Measurements from ENCODE around the gene EIF2A.
"Not testable (repeated sequence)": the region's sequence is repeated elsewhere in the genome, so short reads cannot be mapped to it uniquely, and the experiment has no call there.

EIF2A gene

DNA sequence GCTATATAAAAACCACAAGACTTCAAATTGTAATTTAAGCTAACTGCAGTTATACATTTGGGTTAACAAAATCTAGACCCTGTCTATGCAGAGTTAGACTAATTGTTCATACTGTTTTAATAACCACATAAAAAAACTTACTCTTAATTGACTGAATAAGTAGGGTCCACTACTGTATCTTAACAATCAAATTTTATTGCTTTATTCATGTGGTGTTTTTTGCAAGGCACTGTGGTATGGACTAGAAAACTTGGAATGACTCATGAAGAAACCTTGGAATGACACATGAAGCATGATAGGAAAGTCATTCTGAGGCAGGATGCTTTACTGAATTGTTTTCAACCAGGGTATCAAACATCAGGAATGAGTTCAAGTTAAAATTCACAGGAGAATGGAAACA lies 2.5 kb upstream of the EIF2A start:
- DNase-seq = no peak

GRCh38 chr3:150544726-150545125 lies 1.9 kb upstream of the EIF2A start:
- DNase-seq = no peak

DNA sequence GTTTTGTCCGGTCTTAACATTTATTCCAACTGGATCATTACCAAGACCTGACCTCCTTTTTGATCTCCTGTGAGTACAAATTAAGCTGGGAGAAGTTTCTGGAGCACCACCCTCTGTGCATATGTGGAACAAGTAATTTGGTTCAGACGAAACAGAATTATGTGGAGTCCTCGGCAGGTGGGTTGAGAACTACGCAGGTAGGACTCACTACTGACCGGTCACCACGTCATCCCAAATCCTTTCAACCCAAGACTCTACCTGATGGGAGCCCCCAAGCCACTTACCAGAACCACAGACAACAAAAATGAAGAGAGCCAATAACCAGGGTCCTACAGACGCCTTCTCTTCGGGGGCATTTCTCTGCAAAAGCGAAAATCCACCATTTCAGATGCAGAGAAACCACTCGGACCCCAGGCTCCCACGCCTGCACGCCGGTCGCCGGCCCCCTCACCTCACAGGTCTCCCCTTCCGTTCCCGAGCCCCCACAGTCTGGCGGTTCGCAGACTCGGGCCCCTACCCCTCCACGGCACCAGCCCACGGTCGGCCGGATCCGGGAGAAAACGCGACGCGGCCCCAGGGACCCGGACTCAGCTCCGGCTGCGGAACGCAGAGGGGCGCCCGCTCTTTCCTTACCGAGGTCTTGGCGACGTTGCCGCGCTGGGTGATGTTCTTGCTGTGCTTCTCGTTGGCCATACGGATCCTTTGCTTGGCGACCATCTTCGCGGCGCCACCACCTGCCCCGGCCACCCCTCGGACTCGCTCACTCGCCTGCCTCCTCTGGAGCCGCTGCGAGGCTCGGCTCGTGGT lies 965 bp upstream of the EIF2A start:
- peak; percentile 66 for DNase-seq

- no peak for DNase-seq
Measured at GRCh38 chr3:150547045-150547741, 606 bp downstream of the EIF2A start.

DNA sequence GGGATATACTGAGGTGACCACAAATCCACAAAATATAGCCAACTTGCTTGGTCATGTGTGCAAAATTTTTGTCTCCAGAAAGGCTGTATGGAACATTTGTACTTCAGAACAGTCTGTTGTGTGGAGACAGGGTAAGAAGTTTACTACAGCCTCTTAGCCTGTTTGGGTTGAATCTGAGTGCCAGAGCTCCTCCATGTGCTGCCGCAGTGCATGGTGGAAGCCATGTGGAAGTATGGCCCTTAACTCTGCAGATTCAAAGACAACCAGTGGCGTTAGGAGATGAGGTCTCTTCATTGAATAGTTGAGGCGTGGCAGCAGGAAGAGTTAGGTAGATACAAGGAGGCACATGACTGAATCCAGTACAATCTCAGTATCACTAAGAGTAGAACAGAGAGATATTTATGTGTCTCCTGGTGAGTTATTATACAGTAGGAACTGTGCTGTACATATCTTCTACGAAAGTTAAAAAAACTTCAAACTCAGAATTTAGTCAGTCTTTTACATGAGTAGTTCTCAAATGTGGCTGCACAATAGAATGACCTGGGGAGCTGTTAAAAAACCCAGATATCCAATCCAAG lies 9.4 kb downstream of the EIF2A start:
- DNase-seq = no peak

DNA sequence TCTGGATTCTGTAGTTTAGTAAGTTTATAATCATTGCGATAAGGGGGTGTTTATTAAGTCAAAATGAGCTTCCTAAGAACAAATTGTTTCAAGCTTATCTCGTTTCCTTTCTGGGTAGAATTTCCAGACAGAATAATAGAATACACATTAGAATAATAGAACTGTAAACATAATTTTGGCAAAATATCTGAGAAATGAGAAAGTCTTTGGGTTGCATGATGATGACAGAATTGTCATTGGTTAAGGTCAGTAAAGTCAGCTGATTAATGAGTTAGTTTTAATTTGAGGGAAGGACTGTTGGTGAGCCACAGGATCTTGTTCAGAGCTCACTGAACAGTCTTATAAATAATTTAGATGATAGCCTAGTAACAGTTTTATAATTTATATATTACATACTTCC lies 10.2 kb downstream of the EIF2A start:
- DNase-seq = no peak

GRCh38 chr3:150557725-150558124 lies 11.1 kb downstream of the EIF2A start:
- DNase-seq = no peak

DNA sequence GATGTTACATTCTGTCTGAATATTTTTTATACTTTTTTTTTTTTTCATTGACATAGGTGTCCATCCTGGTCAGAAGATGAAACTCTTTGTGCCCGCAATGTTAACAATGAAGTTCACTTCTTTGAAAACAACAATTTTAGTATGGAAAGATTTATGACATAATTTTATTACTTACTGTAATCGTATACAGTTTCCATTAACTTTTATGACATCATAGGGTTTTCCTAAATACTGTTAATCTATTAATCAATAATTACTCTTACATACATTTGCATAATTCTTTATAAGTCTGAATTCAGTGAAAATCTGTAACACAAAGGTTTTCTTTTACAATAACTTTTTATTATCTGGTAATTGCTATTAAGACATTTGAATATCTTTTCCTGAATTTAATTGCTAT lies 17.7 kb downstream of the EIF2A start:
- no peak for DNase-seq

- no peak for DNase-seq
Measured at GRCh38 chr3:150567328-150567727, 20.7 kb downstream of the EIF2A start.

DNA sequence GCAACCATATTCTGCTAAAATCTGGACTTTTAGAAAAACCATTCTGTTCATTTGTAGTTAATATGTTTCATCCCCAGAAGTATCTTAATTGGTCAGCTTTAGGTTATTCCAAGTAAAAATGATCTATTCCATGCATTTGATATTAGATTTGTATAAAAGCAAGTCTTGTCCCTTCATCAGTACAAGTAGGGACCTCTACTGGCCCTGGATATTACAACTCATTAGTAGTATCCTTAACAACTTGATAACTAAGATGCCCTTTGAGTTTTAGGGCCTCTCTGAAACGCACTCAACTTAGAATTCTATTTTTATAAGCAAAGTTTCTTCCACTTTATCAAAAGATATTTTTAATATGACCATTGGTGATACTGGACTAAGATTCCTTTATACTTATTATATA lies 31.3 kb downstream of the EIF2A start:
- DNase-seq = no peak

GRCh38 chr3:150581174-150581573 lies 34.6 kb downstream of the EIF2A start:
- no peak for DNase-seq

- DNase-seq = no peak
Measured at GRCh38 chr3:150582620-150583019, 36.0 kb downstream of the EIF2A start.

GRCh38 chr3:150583028-150583427 lies 36.4 kb downstream of the EIF2A start:
- no peak for DNase-seq

- DNase-seq = no peak
Measured at GRCh38 chr3:150588027-150588830, 41.6 kb downstream of the EIF2A start.

GRCh38 chr3:150589759-150590158 lies 43.2 kb downstream of the EIF2A start:
- DNase-seq = no peak

GRCh38 chr3:150594150-150594549 lies 47.6 kb downstream of the EIF2A start:
- DNase-seq = no peak

- DNase-seq = no peak
Measured at GRCh38 chr3:150597646-150598045, 51.1 kb downstream of the EIF2A start.

GRCh38 chr3:150599611-150600297 lies 53.2 kb downstream of the EIF2A start:
- no peak for DNase-seq

GRCh38 chr3:150600647-150601530 lies 54.3 kb downstream of the EIF2A start:
- DNase-seq = not testable (repeated sequence)

- no peak for DNase-seq
Measured at GRCh38 chr3:150602426-150603152, 56.0 kb downstream of the EIF2A start.
